Activated naive CD8-positive, alpha-beta T cell treated with anti-CD3 and anti-CD28 coated beads, Interleukin-2, amount 50 U/mL, for 24 hours (primary cell): Measurements from ENCODE around the gene SLC16A6.

ENCODE experiments used
- ATAC-seq: fragments of 150-1000 bp; cut with Tn5 transposase; one replicate; pipeline ENCODE4 v1.10.0; 2021
- DNase-seq: peaks from one replicate; pipeline ENCODE4 v3.0.0; 2021
- H3K27ac Mint-ChIP-seq: one replicate; pipeline ENCODE4 v1.8.0; 2021; ENCODE audit warnings: mild to moderate bottlenecking, mixed read lengths
- H3K27me3 Mint-ChIP-seq: one replicate; pipeline ENCODE4 v1.8.0; 2021; ENCODE audit warnings: mixed read lengths
- H3K36me3 Mint-ChIP-seq: one replicate; pipeline ENCODE4 v1.8.0; 2021; ENCODE audit warnings: low read depth, mixed read lengths
- H3K4me1 Mint-ChIP-seq: one replicate; pipeline ENCODE4 v1.8.0; 2021; ENCODE audit warnings: mixed read lengths
- H3K4me3 Mint-ChIP-seq: one replicate; pipeline ENCODE4 v1.8.0; 2021; ENCODE audit warnings: mild to moderate bottlenecking, moderate library complexity, mixed read lengths
- H3K9me3 Mint-ChIP-seq: one replicate; pipeline ENCODE4 v1.8.0; 2021; ENCODE audit warnings: mixed read lengths

The SLC16A6 gene

GRCh38 chr17:68301438-68301959 is 10.6 kb upstream of the SLC16A6 start:
- DNase-seq: no peak
- H3K36me3 Mint-ChIP-seq: no peaks in the 10 kb centered on the region
- H3K4me3 Mint-ChIP-seq: no peak overlapping the region
- no peaks in the 10 kb centered on the region for H3K9me3 Mint-ChIP-seq
- no peak for ATAC-seq
- H3K27ac Mint-ChIP-seq: no peak overlapping the region
- no peaks in the 10 kb centered on the region for H3K27me3 Mint-ChIP-seq
- peaks cover 19% of the 10 kb centered on the region for H3K4me1 Mint-ChIP-seq

GRCh38 chr17:68299817-68300216 is 8.9 kb upstream of the SLC16A6 start:
- Mint-ChIP-seq H3K36me3 (no peaks in the 10 kb centered on the region), H3K27ac (no peak overlapping the region), H3K9me3 (no peaks in the 10 kb centered on the region), H3K4me3 (no peak overlapping the region), H3K27me3 (no peaks in the 10 kb centered on the region), H3K4me1 (peaks cover 32% of the 10 kb centered on the region)
- DNase-seq: no peak
- ATAC-seq: no peak

GRCh38 chr17:68298601-68299000 is 7.7 kb upstream of the SLC16A6 start:
- DNase-seq (no peak), ATAC-seq (no peak)
- no peak overlapping the region for H3K4me3 Mint-ChIP-seq
- no peaks in the 10 kb centered on the region for H3K27me3 Mint-ChIP-seq
- H3K36me3 Mint-ChIP-seq: no peaks in the 10 kb centered on the region
- no peaks in the 10 kb centered on the region for H3K9me3 Mint-ChIP-seq
- no peak overlapping the region for H3K27ac Mint-ChIP-seq
- peaks cover 41% of the 10 kb centered on the region for H3K4me1 Mint-ChIP-seq

GRCh38 chr17:68297195-68297594 is 6.3 kb upstream of the SLC16A6 start:
- Mint-ChIP-seq H3K4me3 (peak overlapping the region; percentile 48), H3K4me1 (peaks cover 53% of the 10 kb centered on the region), H3K9me3 (no peaks in the 10 kb centered on the region), H3K27me3 (no peaks in the 10 kb centered on the region), H3K36me3 (no peaks in the 10 kb centered on the region), H3K27ac (peak overlapping the region; percentile 49)
- ATAC-seq (no peak), DNase-seq (no peak)

- DNase-seq (peak; percentile 33), ATAC-seq (no peak)
- no peaks in the 10 kb centered on the region for H3K27me3 Mint-ChIP-seq
- peaks cover 53% of the 10 kb centered on the region for H3K4me1 Mint-ChIP-seq
- peak overlapping the region; percentile 48 for H3K4me3 Mint-ChIP-seq
- H3K27ac Mint-ChIP-seq: peak overlapping the region; percentile 49
- no peaks in the 10 kb centered on the region for H3K9me3 Mint-ChIP-seq
- no peaks in the 10 kb centered on the region for H3K36me3 Mint-ChIP-seq
Observed at GRCh38 chr17:68296217-68297191, 5.6 kb upstream of the SLC16A6 start.

- ATAC-seq (no peak), DNase-seq (peak; percentile 34)
- H3K36me3 Mint-ChIP-seq: no peaks in the 10 kb centered on the region
- H3K27ac Mint-ChIP-seq: peak overlapping the region; percentile 46
- no peaks in the 10 kb centered on the region for H3K9me3 Mint-ChIP-seq
- H3K27me3 Mint-ChIP-seq: no peaks in the 10 kb centered on the region
- H3K4me3 Mint-ChIP-seq: no peak overlapping the region
- H3K4me1 Mint-ChIP-seq: peaks cover 58% of the 10 kb centered on the region
Observed at GRCh38 chr17:68295086-68295485, 4.2 kb upstream of the SLC16A6 start.

GRCh38 chr17:68294617-68295016 is 3.7 kb upstream of the SLC16A6 start:
- ATAC-seq: no peak
- Mint-ChIP-seq H3K36me3 (no peaks in the 10 kb centered on the region), H3K4me1 (peaks cover 62% of the 10 kb centered on the region), H3K4me3 (no peak overlapping the region), H3K27ac (no peak overlapping the region), H3K9me3 (no peaks in the 10 kb centered on the region), H3K27me3 (no peaks in the 10 kb centered on the region)
- DNase-seq: no peak

GRCh38 chr17:68294196-68294555 is 3.2 kb upstream of the SLC16A6 start:
- Mint-ChIP-seq H3K4me1 (peaks cover 67% of the 10 kb centered on the region), H3K27ac (no peak overlapping the region), H3K36me3 (no peaks in the 10 kb centered on the region), H3K27me3 (no peaks in the 10 kb centered on the region), H3K9me3 (no peaks in the 10 kb centered on the region), H3K4me3 (no peak overlapping the region)
- DNase-seq (no peak), ATAC-seq (no peak)

GRCh38 chr17:68293490-68294195 is 2.7 kb upstream of the SLC16A6 start:
- Mint-ChIP-seq H3K27ac (no peak overlapping the region), H3K4me3 (no peak overlapping the region), H3K9me3 (no peaks in the 10 kb centered on the region), H3K4me1 (peaks cover 71% of the 10 kb centered on the region), H3K27me3 (no peaks in the 10 kb centered on the region), H3K36me3 (no peaks in the 10 kb centered on the region)
- DNase-seq (no peak), ATAC-seq (no peak)

GRCh38 chr17:68292689-68293040 is 1.7 kb upstream of the SLC16A6 start:
- Mint-ChIP-seq H3K4me1 (peaks cover 68% of the 10 kb centered on the region), H3K9me3 (no peaks in the 10 kb centered on the region), H3K27me3 (no peaks in the 10 kb centered on the region), H3K4me3 (peak overlapping the region; percentile 79), H3K36me3 (peaks cover 3% of the 10 kb centered on the region), H3K27ac (peak overlapping the region; percentile 89)
- DNase-seq (no peak), ATAC-seq (no peak)

GRCh38 chr17:68291836-68292688 is 1.1 kb upstream of the SLC16A6 start:
- Mint-ChIP-seq H3K9me3 (no peaks in the 10 kb centered on the region), H3K27me3 (no peaks in the 10 kb centered on the region), H3K36me3 (peaks cover 3% of the 10 kb centered on the region), H3K4me3 (peak overlapping the region; percentile 79), H3K27ac (peak overlapping the region; percentile 89), H3K4me1 (peaks cover 68% of the 10 kb centered on the region)
- peak; percentile 68 for ATAC-seq
- peak; percentile 86 for DNase-seq

GRCh38 chr17:68290268-68290954 is 516 bp downstream of the SLC16A6 start:
- Mint-ChIP-seq H3K36me3 (peaks cover 3% of the 10 kb centered on the region), H3K4me1 (peaks cover 57% of the 10 kb centered on the region), H3K27ac (peak overlapping the region; percentile 96), H3K9me3 (no peaks in the 10 kb centered on the region), H3K27me3 (no peaks in the 10 kb centered on the region), H3K4me3 (peak overlapping the region; percentile 97)
- DNase-seq (peak; percentile 66), ATAC-seq (no peak)

- Mint-ChIP-seq H3K36me3 (peaks cover 3% of the 10 kb centered on the region), H3K27ac (peak overlapping the region; percentile 96), H3K27me3 (no peaks in the 10 kb centered on the region), H3K4me1 (peaks cover 52% of the 10 kb centered on the region), H3K9me3 (no peaks in the 10 kb centered on the region), H3K4me3 (peak overlapping the region; percentile 97)
- DNase-seq (no peak), ATAC-seq (no peak)
Observed at GRCh38 chr17:68289936-68290267, 1.0 kb downstream of the SLC16A6 start.

GRCh38 chr17:68289473-68289872 is 1.5 kb downstream of the SLC16A6 start:
- peak overlapping the region; percentile 96 for H3K27ac Mint-ChIP-seq
- ATAC-seq (no peak), DNase-seq (no peak)
- peaks cover 3% of the 10 kb centered on the region for H3K36me3 Mint-ChIP-seq
- peak overlapping the region; percentile 97 for H3K4me3 Mint-ChIP-seq
- H3K9me3 Mint-ChIP-seq: no peaks in the 10 kb centered on the region
- H3K27me3 Mint-ChIP-seq: no peaks in the 10 kb centered on the region
- peaks cover 49% of the 10 kb centered on the region for H3K4me1 Mint-ChIP-seq
